Right kidney (tissue), 9 donors: ENCODE measurements around the gene UBXN7.
A peak's percentile ranks its signal among the peaks of the same experiment; 100 is the strongest.
"Not testable (repeated sequence)": the region's sequence is repeated elsewhere in the genome, so short reads cannot be mapped to it uniquely, and the experiment has no call there.

ENCODE experiments used
- DNase-seq: peaks from one replicate; pipeline ENCODE4 v3.0.0-alpha.2; 2016
- long read RNA-seq, 8 donors: transcript quantifications; one replicate each; lab custom pipeline, GENCODE V29; 2026

UBXN7 gene
- long read RNA-seq, donor 1, full-length matches to known transcripts = 4 of 4 reads
- long read RNA-seq, donor 1, partial matches to known transcripts = 0 of 4 reads
- long read RNA-seq, donor 1, other reads (novel, unspliced or antisense) = 0 of 4 reads
- long read RNA-seq, donor 2, full-length matches to known transcripts = 1 of 1 reads
- long read RNA-seq, donor 2, partial matches to known transcripts = 0 of 1 reads
- long read RNA-seq, donor 2, other reads (novel, unspliced or antisense) = 0 of 1 reads
- long read RNA-seq, donor 3, full-length matches to known transcripts = 4 of 4 reads
- long read RNA-seq, donor 3, partial matches to known transcripts = 0 of 4 reads
- long read RNA-seq, donor 3, other reads (novel, unspliced or antisense) = 0 of 4 reads
- long read RNA-seq, donor 4, full-length matches to known transcripts = 7 of 7 reads
- long read RNA-seq, donor 4, partial matches to known transcripts = 0 of 7 reads
- long read RNA-seq, donor 4, other reads (novel, unspliced or antisense) = 0 of 7 reads
- long read RNA-seq, donor 5, full-length matches to known transcripts = 6 of 6 reads
- long read RNA-seq, donor 5, partial matches to known transcripts = 0 of 6 reads
- long read RNA-seq, donor 5, other reads (novel, unspliced or antisense) = 0 of 6 reads
- long read RNA-seq, donor 6, full-length matches to known transcripts = 6 of 27 reads
- long read RNA-seq, donor 6, partial matches to known transcripts = 21 of 27 reads
- long read RNA-seq, donor 6, other reads (novel, unspliced or antisense) = 0 of 27 reads
- long read RNA-seq, donor 7, full-length matches to known transcripts = 7 of 7 reads
- long read RNA-seq, donor 7, partial matches to known transcripts = 0 of 7 reads
- long read RNA-seq, donor 7, other reads (novel, unspliced or antisense) = 0 of 7 reads
- long read RNA-seq, donor 8, full-length matches to known transcripts = 5 of 5 reads
- long read RNA-seq, donor 8, partial matches to known transcripts = 0 of 5 reads
- long read RNA-seq, donor 8, other reads (novel, unspliced or antisense) = 0 of 5 reads

GRCh38 chr3:196432137-196432879 lies at the start of gene UBXN7:
Gene UBXN7 (minus strand): TSS chr3:196432427. CDS start chr3:196432399, 28 bp downstream.
- DNase-seq = peak; percentile 97

DNA sequence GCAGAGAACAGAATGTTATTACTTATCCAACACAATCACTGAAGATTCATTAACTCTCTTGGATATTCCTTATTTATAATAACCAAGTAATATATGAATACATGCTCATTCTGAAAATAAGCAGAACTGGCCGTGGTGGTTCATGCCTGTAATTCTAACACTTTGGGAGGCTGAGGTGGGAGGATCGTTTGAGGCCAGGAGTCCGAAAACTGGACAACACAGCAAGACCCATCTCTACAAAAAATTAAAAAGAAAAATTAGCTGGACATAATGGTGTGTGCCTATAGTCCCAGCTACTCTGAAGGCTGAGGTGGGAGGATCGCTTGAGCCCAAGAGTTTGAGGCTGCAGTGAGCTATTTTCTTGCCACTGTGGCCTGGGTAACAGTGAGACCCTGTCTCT lies 45.5 kb upstream of the UBXN7 start:
- DNase-seq = no peak

GRCh38 chr3:196472286-196472685 lies 40.1 kb upstream of the UBXN7 start:
- DNase-seq = no peak

- no peak for DNase-seq
Measured at GRCh38 chr3:196471551-196471950, 39.3 kb upstream of the UBXN7 start.

DNA sequence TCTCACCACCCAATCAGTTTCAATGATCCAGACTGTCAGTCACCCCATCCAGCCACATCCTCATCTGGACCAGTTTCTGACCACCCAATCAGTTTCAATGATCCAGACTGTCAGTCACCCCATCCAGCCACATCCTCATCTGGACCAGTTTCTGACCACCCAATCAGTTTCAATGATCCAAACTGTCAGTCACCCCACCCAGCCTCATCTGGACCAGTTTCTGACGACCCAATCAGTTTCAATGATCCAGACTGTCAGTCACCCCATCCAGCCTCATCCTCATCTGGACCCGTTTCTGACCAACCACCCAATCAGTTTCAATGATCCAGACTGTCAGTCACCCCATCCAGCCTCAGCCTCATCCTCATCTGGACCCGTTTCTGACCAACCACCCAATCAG lies 38.0 kb upstream of the UBXN7 start:
- DNase-seq = not testable (repeated sequence)

GRCh38 chr3:196463804-196464203 lies 31.6 kb upstream of the UBXN7 start:
- no peak for DNase-seq

DNA sequence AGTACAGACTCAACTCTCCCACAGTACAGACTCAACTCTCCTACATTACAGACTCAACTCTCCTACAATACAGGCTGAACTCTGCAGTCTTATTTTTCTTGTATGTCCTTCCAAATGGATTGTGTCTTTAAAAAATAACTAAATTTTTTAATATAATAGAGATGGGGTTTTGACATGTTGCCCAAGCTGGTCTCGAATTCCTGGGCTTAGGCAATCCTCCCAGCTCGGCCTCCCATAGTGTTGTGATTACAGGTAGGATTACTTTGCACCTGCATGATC lies 31.2 kb upstream of the UBXN7 start:
- DNase-seq = no peak

DNA sequence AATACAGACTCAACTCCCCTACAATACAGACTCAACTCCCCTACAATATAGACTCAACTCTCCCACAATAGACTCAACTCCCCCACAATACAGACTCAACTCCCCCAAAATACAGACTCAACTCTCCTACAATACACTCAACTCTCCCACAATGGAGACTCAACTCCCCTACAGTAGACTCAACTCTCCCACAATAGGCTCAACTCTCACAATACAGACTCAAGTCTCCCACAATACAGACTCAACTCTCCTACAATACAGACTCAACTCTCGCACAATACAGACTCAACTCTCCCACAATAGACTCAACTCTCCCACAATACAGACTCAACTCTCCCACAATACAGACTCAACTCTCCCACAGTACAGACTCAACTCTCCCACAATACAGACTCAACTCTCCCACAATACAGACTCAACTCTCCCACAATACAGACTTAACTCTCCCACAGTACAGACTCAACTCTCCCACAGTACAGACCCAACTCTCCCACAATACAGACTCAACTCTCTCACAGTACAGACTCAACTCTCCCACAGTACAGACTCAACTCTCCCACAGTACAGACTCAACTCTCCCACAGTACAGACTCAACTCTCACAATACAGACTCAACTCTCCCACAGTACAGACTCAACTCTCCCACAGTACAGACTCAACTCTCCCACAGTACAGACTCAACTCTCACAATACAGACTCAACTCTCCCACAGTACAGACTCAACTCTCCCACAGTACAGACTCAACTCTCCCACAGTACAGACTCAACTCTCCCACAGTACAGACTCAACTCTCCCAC lies 30.7 kb upstream of the UBXN7 start:
- DNase-seq = not testable (repeated sequence)

DNA sequence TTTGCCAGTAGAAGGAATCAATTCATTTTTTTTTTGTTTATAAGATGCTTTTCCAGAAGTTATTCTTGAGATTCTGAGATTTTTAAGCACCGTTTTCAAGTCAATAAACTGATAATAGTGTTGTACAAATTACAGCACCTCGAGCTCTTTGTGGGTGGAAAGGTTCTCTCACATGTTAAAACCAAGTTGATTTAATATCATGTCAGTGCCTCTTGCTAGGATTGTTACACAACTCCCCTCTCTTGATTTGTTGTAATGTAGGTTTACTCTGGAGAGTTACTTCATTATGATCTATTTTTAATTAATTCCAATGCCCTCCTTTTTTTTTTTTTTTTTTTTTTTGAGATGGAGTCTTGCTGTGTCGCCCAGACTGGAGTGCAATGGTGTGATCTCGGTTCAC lies 25.8 kb upstream of the UBXN7 start:
- DNase-seq = no peak

- DNase-seq = not testable (repeated sequence)
Measured at GRCh38 chr3:196457470-196457869, 25.2 kb upstream of the UBXN7 start.

DNA sequence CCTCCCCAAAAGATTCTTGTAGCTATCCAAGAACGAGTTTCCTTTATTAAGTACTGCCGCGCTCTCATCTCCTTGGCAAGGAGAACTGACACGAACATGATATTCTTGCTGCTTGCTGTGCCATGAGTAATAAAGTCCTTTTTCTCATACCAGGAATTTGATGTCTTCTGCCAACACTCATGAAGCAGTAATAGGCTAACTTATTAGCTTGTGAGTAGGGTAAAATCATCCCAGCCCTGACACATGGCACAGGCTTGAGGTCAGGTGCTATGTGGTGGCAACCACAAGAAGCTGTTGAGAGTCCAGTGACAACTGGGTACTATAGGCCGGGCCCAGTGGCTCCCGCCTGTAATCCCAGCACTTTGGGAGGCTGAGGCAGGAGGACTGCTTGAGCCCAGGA lies 22.7 kb upstream of the UBXN7 start:
- no peak for DNase-seq

GRCh38 chr3:196445391-196445790 lies 13.2 kb upstream of the UBXN7 start:
- not testable (repeated sequence) for DNase-seq

DNA sequence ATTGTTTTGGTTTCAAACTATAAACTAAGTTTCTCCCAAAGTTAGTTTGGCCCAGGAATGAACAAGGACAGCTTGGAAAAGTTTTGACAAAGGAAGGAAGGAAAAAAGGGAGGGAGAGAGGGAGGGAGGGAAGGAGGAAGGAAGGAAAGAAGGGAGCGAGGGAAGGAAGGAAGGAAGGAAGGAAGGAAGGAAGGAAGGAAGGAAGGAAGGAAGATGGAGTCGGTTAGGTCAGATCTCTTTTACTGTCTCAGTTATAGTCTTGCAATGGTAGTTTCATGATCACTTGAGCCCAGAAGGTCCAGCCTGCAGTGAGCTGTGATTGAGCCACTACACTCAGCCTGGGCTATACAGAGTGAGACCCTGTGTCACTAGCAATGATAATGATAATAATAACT lies 12.3 kb upstream of the UBXN7 start:
- no peak for DNase-seq

- DNase-seq = no peak
Measured at GRCh38 chr3:196440696-196441095, 8.5 kb upstream of the UBXN7 start.

DNA sequence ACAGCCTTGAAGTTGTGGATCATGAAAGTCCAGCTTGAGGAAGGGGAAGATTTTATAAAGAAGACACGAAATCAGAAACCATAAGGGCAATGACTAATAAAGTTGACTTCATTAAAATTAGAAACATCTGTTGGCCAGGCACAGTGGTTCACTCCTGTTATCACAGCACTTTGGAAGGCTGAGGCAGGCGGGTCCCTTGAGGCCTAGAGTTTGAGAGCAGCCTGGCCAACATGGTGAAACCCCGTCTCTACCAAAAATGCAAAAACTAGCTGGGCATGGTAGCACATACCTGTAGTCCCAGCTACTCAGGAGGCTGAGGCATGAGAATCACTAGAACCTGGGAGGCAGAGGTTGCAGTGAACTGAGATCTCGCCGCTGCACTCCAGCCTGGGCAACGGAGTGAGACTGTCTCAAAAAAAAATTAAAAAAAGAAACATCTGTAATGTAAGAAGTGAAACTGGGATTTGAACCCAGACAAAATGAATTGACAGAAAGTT lies 7.9 kb upstream of the UBXN7 start:
- DNase-seq = no peak

DNA sequence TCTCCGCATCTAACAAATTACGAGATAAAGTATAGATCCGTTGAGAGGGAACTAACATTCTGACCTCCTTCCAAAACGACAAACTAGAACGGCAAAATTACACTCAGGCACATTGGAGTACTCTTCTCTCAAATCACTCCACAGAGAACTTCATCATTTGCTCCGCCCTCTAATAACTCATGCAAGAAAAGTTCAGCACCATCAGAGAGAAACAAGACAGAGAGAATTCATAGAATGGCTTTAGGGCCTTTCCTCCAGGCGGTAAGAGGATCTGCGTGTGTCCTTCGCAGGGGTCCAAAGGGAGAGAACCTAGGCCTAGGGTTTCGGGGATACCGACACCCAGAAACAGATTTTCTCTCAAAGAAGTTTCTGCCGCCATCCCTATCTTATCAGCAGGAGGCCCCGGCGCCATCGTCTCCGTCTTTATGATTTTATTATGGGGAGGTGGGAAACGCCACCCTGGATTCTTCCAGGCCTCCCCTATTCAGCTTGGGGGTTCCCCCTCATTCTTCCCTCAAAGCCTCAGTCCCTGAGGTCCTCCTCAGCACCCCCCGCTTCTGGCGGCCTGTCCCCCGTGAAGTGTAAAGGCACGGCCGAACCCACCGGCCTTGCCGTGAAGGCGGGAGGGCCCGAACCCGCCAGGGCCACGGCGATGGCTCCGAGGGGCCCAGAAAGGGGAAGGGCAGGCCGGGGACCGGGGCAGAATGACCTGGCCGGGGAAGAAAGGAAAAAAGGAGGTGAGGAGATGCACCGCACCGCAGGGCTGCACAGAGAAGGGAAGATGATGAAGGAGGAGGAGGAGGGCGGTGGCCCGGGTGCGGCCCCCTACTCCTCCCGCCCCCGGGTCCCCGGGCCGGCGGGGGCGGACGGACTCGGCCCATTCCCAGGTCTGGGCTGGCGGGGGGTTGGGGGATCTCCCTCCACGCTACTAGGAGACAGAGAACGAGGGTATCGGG lies 768 bp downstream of the UBXN7 start:
- peak; percentile 84 for DNase-seq

DNA sequence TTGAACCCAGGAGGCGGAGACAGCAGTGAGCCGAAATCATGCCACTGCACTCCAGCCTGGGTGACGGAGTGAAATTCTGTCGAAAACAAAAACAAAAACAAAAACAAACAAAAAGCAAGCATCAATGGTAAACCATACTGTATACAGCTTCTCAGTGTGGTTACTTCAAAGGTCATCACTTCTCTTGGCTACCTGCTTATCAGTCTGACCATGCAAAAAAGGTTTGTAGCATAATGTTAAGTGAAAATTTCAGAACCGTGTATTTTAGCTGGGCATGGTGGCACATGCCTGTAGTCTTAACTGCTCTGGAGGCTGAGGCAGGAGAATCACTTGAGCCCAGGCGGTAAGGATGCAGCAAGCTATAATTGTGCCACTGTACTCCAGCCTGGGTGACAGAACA lies 4.2 kb downstream of the UBXN7 start:
- no peak for DNase-seq

- DNase-seq = not testable (repeated sequence)
Measured at GRCh38 chr3:196424421-196424820, 7.8 kb downstream of the UBXN7 start.

DNA sequence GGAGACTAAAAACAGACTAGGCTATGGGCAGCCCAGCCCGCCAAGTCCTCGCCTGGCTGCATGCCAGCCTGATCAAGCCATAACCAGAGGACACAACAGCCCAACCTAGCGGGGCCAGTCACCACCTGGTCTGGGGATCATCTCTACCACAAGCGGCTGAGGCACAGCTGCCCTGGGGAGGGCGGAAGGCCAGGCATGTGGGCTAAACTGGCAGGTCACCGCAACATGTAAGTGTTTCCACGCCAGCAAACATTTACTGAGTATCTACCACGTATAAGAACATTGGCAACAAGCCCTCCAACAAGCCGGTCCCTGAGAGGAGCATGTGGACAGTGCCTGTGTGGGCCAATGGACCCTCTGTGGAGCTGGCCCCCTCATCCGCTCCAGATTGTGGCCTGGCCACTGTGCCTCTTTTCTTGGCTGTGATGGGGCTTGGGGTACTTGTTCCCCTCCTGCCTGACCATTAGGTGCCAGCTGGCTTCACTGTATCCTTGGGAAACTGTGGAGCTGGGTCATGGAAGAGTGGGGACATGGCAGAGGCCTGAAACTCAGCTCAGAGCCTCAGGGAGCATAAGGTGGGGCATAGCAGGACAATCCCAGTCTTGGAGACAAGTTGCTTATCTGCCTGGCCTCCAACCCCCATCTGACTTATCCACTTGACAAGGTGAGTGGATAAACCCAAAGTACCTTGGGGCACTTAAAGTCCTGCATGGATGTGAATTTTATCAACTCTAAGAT lies 9.0 kb downstream of the UBXN7 start:
- DNase-seq = no peak

DNA sequence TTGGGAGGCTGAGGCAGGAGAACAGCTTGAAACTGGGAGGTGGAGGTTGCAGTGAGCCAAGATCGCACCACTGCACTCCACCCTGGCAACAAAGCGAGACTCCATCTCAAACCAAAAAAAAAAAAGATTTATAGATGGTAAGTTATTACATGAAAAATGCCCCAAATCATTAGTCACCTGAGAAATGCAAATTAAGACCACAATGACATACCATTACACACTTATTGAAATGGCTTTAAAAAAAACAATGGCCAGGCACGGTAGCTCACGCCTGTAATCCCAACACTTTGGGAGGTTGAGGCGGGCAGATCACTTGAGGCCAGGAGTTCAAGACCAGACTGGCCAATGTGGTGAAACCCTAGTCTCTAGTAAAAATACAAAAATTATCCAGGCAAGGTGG lies 10.6 kb downstream of the UBXN7 start:
- not testable (repeated sequence) for DNase-seq
